NCI-H446 treated with DMSO at 0.1 percent for 48 hours (cell line): ENCODE measurements around the gene PTPN11.
"Not testable (repeated sequence)": the region's sequence is repeated elsewhere in the genome, so short reads cannot be mapped to it uniquely, and the experiment has no call there.

ENCODE experiments used
- DNase-seq: peaks from one replicate; lab custom pipeline; 2025; lab: John Stamatoyannopoulos, UW

PTPN11 gene

GRCh38 chr12:112418608-112419296 is at the start of gene PTPN11:
TSS of gene PTPN11 (plus strand) at chr12:112418947. CDS start at chr12:112419112, 165 bp downstream.
- peak; percentile 34 for DNase-seq

- DNase-seq, result no peak
Measured at GRCh38 chr12:112370199-112370598, 48.5 kb upstream of the PTPN11 start.

- no peak for DNase-seq
Measured at GRCh38 chr12:112370868-112371510, 47.8 kb upstream of the PTPN11 start.

GRCh38 chr12:112374166-112374740 is 44.5 kb upstream of the PTPN11 start:
- no peak for DNase-seq

DNA sequence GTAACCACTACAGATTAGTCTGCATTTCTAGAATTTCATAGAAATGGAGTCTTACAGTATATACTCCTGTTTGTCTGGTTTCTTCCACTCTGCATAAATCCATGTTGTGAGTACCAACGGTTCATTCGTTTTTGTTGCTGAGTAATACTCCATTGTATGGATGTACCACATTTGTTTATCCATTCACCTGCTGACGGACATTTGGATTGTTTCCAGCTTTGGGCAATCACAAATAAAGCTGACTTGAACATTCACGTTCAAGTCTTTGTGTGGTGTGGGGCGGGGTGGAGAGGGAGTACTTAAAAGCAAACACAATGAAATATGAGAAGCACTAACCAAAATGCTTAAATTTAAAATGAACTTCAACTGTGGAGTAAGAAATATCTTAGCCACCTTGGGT is 43.6 kb upstream of the PTPN11 start:
- DNase-seq, result no peak

- DNase-seq, result no peak
Measured at GRCh38 chr12:112380663-112381405, 37.9 kb upstream of the PTPN11 start.

- no peak for DNase-seq
Measured at GRCh38 chr12:112381406-112381882, 37.3 kb upstream of the PTPN11 start.

GRCh38 chr12:112381883-112382796 is 36.6 kb upstream of the PTPN11 start, which contains the start of gene HECTD4:
TSS of gene HECTD4 (minus strand) at chr12:112382431. CDS start at chr12:112382128, 303 bp downstream.
- DNase-seq, result peak; percentile 64

- no peak for DNase-seq
Measured at GRCh38 chr12:112382866-112383265, 35.9 kb upstream of the PTPN11 start.

DNA sequence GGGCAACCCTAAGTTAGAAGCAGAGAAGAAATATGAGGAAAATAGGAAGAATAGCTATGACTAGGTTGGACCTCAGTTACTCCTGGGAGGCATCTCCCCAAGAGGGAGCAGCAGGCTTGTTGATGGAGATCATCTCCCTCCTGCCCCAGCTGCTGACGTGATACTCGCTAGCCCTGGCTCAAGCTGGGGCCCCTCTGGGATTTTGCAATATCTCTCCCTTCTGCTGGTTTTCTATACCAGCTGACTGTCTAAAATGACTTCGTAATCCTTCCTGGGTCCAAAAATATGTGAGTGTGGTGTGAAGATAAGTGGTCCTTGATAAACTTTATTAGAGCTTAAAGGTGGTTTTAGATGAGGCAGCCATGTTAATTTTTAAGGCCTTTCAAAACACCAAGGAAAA is 32.0 kb upstream of the PTPN11 start:
- DNase-seq, result no peak

GRCh38 chr12:112389228-112389627 is 29.5 kb upstream of the PTPN11 start:
- no peak for DNase-seq

GRCh38 chr12:112389922-112390654 is 28.7 kb upstream of the PTPN11 start:
- DNase-seq, result not testable (repeated sequence)

- DNase-seq, result no peak
Measured at GRCh38 chr12:112393328-112393727, 25.4 kb upstream of the PTPN11 start.

DNA sequence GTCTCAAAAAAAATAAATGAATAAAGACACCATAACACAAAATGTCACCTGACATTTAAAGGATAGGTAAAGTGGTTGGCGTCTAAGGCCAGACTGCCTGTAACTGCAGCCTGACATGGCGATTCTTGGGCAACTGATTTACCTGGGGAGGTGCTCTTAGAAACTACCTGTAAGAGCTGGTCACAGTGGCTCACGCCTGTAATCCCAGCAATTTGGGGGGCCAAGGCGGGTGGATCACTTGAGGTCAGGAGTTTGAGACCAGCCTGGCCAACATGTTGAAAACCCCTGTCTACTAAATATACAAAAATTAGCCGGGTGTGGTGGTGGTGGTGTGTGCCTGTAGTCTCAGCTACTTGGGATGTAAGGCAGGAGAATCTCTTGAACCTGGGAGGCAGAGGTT is 17.7 kb upstream of the PTPN11 start:
- DNase-seq, result no peak

DNA sequence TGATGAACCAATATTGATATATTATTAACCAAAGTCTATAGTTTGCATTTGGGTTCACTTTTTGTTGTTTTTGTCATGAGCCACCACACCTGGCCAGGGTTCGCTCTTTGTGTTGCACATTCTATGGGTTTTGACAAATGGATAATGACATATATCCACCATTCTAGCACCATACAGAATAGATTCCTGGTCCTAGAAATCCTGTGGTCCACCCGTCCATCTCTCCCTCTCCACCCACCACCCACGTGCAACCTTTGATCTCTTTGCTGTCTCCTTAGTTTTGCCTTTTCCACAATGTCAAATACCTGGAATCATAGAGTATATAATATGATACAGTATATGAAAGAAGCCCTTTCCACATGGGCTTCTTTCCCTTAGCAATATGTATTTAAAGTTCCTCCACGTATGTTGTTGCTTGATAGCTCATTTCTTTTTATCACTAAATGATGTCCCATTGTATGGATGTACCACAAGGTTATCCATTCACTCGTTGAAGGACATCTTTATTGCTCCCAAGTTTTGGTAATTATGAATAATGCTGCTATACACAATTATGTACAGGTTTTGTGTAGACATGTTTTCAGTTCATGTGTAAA is 16.7 kb upstream of the PTPN11 start:
- DNase-seq, result no peak

DNA sequence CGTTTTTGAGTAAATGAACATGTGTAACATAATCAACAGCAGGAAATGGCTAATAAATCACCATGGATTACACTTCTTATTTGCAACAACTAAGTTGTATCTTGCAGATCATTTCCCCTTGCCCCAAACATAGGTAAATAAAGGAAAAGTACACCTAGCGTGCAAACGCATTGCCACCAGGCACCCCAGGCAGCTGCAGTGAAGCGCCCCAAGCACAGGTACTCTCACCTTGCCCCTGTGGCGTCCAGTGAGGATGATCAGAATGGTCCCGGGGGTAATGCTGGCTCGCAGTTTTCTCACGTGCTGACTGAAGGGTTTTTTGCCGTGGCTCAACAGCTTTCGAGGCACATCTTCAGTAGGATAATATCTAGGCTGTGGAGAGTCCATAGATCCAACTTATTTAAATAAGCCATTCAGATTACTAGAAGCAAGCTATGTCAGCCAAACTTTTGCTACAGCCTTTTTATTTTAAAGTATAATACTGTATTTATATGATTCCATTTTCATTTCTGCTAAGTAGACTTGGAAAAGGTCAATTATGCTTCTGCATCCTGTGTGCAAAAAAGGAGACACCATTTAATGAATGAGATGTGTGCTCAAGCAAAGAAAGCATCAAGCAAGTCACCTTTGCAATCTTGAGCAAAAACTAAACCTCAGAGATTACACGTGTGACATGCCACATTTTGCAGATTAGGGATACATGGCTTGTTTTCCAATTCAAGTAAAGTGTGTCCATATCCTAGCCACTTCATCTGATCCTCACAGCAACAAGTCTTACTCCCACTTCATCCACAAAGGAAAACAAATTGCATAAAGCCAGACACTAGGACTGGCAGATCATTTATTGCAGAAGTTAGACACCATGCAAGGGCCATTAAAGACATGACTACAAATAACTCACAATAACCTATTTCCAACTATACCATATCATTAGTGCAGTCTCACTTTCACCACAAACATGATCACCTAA is 11.9 kb upstream of the PTPN11 start:
- no peak for DNase-seq

DNA sequence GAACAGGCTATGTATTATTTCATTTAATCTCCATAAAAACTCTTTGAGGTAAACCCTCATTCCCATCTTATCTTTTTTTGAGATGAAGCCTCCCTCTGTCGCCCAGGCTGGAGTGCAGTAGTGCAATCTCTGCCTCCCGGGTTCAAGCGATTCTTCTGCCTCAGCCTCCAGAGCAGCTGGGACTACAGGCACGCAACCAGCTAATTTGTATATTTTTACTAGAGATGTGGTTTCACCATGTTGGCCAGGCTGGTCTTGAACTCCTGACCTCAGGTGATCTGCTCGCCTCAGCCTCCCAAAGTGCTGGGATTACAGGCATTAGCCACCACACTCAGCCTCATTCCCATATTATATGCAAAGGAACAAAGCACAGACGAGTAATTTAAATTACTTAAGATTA is 11.1 kb upstream of the PTPN11 start:
- DNase-seq, result not testable (repeated sequence)

- no peak for DNase-seq
Measured at GRCh38 chr12:112408621-112409020, 10.1 kb upstream of the PTPN11 start.
